Mesodermal cell (in vitro differentiated cells): Measurements from ENCODE around the gene TRIM24.
"Not testable (repeated sequence)": the region's sequence is repeated elsewhere in the genome, so short reads cannot be mapped to it uniquely, and the experiment has no call there.

Experiments used
- H3K27ac ChIP-seq: 2 replicates; pipeline ENCODE4 v1.7.0; 2013; ENCODE audit warnings: mild to moderate bottlenecking, low read depth, low read length, moderate library complexity; ENCODE audit not compliant: severe bottlenecking
- H3K36me3 ChIP-seq: 2 replicates; pipeline ENCODE4 v1.7.1; 2013; ENCODE audit warnings: mild to moderate bottlenecking, low read length, moderate library complexity; ENCODE audit not compliant: control insufficient read depth, insufficient read depth
- H3K4me1 ChIP-seq: one replicate; pipeline ENCODE4 v1.7.1; 2013; ENCODE audit warnings: mild to moderate bottlenecking, low read length; ENCODE audit not compliant: insufficient read depth, control insufficient read depth, poor library complexity, severe bottlenecking
- H3K4me3 ChIP-seq: 2 replicates; pipeline ENCODE4 v1.7.0; 2013; ENCODE audit warnings: low read length, control low read depth, mild to moderate bottlenecking; ENCODE audit not compliant: insufficient read depth, poor library complexity, severe bottlenecking; ENCODE audit errors: extremely low read depth
- H3K9me3 ChIP-seq: 2 replicates; pipeline ENCODE4 v1.7.1; 2013; ENCODE audit warnings: mild to moderate bottlenecking, low read length, moderate library complexity; ENCODE audit not compliant: control insufficient read depth
- WGBS, 2 experiments: methylation state at CpG; one replicate each; pipeline ENCODE4 v1.1.5; 2013; ENCODE audit warnings: missing lambda C conversion rate in 2 of 2; ENCODE audit not compliant: insufficient coverage in 2 of 2; 5-methylcytosine and 5-hydroxymethylcytosine counted together

Gene TRIM24

DNA sequence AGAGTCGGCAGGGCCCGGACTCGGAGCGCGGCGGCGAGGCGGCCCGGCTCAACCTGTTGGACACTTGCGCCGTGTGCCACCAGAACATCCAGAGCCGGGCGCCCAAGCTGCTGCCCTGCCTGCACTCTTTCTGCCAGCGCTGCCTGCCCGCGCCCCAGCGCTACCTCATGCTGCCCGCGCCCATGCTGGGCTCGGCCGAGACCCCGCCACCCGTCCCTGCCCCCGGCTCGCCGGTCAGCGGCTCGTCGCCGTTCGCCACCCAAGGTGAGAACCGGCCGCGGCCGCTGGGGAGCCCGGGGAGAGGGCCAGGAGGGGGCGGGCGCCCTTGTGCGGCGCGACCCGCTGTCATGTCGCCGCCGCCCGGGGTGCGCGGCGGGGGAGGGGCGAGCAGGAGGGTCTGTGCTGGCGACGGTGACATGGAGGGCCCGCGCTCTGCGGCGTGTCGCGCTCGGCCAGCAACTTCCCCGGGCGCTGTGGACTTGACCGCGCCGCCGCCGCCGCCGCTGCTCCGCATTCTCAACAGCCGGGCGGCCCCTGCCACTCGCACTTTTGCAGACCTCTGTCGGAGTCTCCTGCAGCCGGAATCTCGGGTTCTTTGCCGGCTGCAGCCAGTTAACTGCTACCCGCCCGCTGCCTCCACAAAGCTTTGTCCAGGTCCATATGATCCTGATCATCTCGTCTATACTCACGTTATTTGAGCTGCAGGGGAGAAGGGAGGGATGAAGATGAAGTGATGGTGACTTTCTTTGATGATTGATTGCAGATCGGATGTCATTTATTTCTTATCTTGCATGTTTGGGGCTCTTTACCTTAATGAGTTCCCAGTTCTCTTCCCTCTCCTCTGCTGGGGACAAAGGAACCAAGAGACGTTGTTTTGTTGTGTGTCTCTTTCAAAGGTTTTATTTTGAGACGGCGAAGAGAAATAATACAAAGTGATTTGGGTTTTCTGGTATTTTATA is 869 bp downstream of the TRIM24 start:
- peak overlapping the region; percentile 92 for H3K27ac ChIP-seq
- peak overlapping the region; percentile 93 for H3K4me3 ChIP-seq
- H3K9me3 ChIP-seq = peaks cover 3% of the 10 kb centered on the region
- WGBS, 2 experiments = 0% methylated on average over 60 to 65 of the region's 84 CpGs
- no peaks in the 10 kb centered on the region for H3K4me1 ChIP-seq
- peaks cover 20% of the 10 kb centered on the region for H3K36me3 ChIP-seq

DNA sequence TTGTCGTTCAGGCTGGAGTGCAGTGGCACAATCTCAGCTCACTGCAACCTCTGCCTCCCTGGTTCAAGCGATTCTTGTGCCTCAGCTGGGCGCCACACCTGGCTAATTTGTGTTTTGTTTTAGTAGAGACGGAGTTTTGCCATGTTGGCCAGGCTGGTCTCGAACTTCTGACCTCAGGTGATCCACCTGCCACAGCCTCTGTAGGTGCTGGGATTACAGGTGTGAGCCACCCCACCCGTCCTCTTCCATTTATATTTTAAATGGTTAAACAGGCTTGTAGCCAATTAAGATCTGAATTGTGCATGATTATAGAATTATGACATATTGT is 3.2 kb downstream of the TRIM24 start:
- peaks cover 26% of the 10 kb centered on the region for H3K36me3 ChIP-seq
- not testable (repeated sequence) for H3K4me1 ChIP-seq, H3K27ac ChIP-seq, H3K9me3 ChIP-seq
- 91 to 93% methylated on average over 4 to 5 of the region's 6 CpGs for WGBS, 2 experiments
- H3K4me3 ChIP-seq = peak overlapping the region; percentile 9

DNA sequence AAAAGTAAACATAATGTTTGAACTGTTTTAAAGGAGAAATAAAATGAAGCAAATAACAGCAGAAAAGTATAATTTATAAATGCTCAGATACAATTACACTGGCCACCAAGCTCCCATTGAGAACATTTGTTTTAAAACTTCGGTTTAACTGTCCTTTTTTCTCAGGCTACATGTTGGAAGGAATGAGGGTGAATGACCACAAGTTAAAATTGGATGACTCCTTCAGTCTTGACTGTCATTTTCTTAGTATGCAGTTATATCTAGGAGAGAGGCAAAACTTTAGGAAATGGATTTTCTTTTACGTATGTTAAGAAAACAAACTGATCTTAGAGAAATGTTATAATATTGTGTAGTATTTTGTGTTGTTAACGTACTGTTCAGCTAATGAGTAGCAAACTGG is 5.0 kb downstream of the TRIM24 start:
- Histone ChIP-seq H3K4me1 (no peaks in the 10 kb centered on the region), H3K9me3 (peaks cover 3% of the 10 kb centered on the region), H3K36me3 (peaks cover 40% of the 10 kb centered on the region), H3K4me3 (no peak overlapping the region), H3K27ac (no peak overlapping the region)
- WGBS, 2 experiments = 100% methylated on average over 1 of the region's 3 CpGs; no CpG with 5 or more reads in 1 of the 2 experiments

DNA sequence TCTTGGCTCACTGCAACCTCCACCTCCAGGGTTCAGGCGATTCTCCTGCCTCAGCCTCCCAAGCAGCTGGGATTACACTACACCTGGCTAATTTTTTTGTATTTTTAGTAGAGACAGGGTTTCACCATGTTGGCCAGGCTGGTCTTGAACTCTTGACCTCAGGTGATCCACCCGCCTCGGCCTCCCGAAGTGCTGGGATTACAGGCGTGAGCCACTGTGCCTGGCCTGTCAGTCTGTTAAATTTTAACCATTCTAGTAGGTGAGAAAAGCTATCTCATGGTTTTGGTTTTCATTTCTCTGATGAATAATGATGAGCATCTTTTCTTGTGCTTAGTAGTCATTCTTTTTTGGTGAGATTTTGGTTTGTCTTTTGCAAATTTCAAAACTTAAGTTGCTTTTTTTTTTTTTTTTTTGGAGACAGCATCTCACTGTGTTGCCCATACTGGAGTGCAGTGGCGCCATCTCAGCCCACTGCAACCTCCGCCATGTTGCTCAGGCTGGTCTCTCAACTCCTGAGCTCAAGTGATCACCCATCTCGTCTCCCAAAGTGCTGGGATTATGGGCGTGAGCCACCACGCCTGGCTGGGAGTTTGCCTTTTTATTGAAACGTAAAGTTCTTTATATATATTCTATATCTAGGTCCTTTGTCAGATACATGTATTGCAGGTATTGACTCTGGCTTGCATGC is 6.2 kb downstream of the TRIM24 start:
- 76 to 88% methylated on average over 5 of the region's 11 CpGs for WGBS, 2 experiments
- not testable (repeated sequence) for H3K4me3 ChIP-seq, H3K4me1 ChIP-seq, H3K27ac ChIP-seq, H3K9me3 ChIP-seq
- H3K36me3 ChIP-seq = peaks cover 44% of the 10 kb centered on the region

DNA sequence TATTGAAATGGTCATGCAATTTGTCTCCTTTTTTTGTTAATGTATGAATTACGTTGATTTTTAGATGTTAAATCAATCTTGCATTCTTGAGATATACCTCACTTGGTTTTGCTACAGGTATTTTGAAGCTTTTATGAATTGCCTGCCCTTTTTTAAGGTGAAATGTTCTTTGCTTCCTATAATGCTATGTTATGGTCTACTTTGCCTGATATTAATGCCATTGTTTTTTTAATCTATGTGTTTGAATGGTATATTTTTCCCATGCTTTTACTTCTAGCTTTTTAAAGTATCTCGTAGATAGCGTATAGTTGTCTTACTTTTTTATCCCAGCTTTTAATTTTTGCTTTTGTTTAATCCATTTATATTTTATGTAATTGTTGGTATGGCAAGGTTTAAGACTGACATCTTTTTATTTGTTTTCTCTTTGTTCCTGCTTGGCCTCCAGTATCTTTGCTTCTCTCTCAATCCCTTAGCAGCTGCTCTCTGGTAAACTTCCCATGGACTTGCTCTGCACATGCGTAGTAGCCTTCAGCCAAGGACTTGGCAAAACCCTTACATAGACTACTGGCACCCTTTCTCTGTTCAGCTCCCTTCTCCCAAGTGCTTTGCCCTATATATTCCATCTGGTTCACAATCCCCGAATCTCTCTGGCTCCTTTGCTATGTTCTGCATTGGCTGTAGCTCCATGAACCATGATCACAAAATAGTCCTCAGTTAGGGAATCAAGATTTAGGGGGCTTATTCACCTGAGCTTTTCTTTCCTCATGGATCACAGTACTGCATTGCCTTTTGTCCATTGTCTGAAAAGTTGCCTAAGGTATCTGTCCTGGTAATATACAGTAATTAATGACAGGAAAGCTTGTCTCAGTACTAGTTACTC is 8.4 kb downstream of the TRIM24 start:
- Histone ChIP-seq H3K36me3 (peaks cover 36% of the 10 kb centered on the region), H3K4me3 (no peak overlapping the region), H3K27ac (no peak overlapping the region), H3K9me3 (no peaks in the 10 kb centered on the region), H3K4me1 (peaks cover 7% of the 10 kb centered on the region)
- 89 to 90% methylated on average over 2 of the region's 5 CpGs for WGBS, 2 experiments

DNA sequence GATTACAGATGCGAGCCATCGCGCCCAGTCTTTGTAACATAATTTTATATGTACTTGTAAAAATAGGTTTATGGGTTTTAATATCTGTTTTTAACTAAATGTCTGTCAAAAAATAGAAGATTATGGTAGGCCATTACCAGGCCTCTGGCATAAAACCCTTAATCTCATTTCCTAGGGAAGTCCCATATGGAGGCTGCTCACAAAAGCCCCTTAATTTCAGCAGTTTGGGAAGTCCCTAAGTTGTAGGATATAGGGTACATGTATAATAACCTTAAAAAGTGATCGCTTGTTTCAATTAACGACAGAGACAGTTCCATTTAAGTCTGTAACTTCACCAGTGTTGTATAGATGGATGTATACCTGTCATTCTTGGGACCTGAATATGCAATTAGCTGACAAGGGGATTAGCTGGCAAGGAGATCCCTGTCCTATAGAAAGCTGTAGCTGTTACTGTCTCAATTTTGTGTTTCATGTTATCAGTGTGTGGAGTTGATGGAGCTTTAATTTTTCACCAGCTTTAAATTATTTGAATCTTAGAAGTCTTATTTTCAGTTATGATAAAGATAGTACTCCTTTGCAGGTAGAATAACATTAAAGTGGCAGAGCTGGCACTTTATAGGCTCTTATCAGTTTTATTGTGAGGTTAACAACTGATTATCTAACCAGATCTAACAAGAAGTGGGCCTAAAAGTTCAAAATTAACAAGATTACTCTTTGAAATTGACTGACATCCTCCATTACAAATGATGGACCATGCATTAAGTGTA is 10.5 kb downstream of the TRIM24 start:
- H3K27ac ChIP-seq = no peak overlapping the region
- H3K9me3 ChIP-seq = no peaks in the 10 kb centered on the region
- WGBS, 2 experiments = 100% methylated on average over 1 to 2 of the region's 5 CpGs
- peaks cover 31% of the 10 kb centered on the region for H3K36me3 ChIP-seq
- H3K4me3 ChIP-seq = no peak overlapping the region
- H3K4me1 ChIP-seq = peaks cover 7% of the 10 kb centered on the region

DNA sequence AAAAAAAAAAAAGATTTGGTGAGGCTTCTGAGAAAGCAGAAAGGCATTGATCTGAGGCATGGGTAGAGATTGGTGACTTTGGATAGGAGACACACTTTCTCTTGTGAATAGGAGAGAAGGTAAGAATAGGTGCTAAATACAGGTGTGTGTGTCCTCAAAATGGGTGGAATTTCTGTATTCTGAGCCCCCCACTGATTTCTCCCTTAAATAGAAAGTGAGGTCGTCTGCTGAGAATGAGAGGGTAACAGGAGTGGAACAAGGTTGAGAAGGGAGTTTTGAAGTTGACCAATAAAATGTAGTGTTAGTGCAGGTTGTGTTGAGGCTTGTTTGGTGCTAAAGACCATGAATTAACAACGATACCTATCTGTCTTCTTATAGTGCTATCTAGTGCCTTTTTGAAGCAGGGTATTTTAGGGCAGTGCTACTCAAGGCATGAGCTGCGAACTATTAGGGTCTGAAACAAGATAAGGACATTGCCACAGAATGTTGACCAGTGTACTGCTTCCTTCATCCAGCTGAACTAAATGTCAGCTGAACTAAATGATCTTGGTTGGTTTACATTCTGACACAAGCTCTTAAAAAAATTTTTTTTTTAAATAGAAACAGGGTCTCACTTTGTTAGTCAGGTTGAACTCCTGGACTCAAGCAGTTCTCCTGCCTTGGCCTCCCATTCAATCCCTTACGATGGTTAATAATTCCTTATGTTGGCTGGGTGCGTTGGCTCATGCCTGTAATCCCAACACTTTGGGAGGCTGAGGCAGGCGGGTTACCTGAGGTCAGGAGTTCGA is 12.4 kb downstream of the TRIM24 start:
- Histone ChIP-seq H3K27ac (no peak overlapping the region), H3K4me3 (no peak overlapping the region), H3K9me3 (no peaks in the 10 kb centered on the region), H3K4me1 (peaks cover 7% of the 10 kb centered on the region), H3K36me3 (peaks cover 26% of the 10 kb centered on the region)
- 90 to 93% methylated on average over 4 to 6 of the region's 7 CpGs for WGBS, 2 experiments

DNA sequence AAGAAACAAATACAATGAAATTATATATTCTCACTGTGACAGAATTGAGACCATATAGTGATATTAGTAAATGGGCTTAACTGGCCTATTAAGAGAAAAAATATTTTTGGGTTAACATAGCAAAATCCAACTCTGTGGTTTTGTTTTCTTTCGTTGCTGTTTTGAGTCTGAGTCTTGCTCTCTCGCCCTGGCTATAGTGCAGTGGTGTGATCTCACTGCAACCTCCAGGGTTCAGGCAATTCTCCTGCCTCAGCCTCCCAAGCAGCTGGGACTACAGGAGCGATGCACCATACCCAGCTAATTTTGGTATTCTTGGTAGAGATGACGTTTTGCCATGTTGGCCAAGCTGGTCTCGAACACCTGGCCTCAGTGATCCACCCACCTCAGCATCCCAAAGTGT is 15.3 kb downstream of the TRIM24 start:
- peaks cover 17% of the 10 kb centered on the region for H3K36me3 ChIP-seq
- 100% methylated on average over 5 of the region's 5 CpGs for WGBS, 2 experiments

DNA sequence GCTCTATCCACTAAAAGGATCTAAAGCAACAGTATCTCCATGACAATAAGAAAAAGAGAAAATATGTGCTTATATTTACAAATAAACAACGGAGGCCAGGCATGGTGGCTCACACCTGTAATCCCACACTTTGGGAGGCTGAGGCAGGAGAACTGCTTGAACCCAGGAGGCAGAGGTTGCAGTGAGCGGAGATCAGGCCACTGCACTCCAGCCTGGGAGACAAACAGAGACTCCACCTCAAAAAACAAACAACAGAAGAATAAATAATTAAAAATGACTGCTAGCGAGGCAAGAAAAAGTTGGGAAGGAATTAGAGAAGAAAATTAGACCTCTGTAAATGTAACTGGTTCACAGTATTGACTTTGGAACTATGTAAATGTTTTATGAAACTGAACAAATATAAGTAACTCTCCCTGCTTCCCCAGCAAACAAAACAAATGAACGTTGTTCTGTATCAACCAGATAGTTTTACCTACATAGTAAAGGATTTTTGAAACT is 17.1 kb downstream of the TRIM24 start:
- H3K36me3 ChIP-seq = peaks cover 13% of the 10 kb centered on the region
- no peak overlapping the region for H3K27ac ChIP-seq
- H3K9me3 ChIP-seq = no peaks in the 10 kb centered on the region
- H3K4me1 ChIP-seq = peaks cover 6% of the 10 kb centered on the region
- no peak overlapping the region for H3K4me3 ChIP-seq
- 60 to 92% methylated on average over 1 to 2 of the region's 4 CpGs for WGBS, 2 experiments

More for the DNA sequence above, 15.3 kb downstream of the TRIM24 start:
- Histone ChIP-seq H3K27ac (no peak overlapping the region), H3K9me3 (no peaks in the 10 kb centered on the region), H3K4me1 (peaks cover 7% of the 10 kb centered on the region), H3K4me3 (no peak overlapping the region)
